HL-60/S4 treated with retinoic acid at 250 ng/mL for 4 days and 3 days (cell line): ENCODE measurements around the gene ZNF736.
"Not testable (repeated sequence)": the region's sequence is repeated elsewhere in the genome, so short reads cannot be mapped to it uniquely, and the experiment has no call there.

ENCODE experiments used
- in situ Hi-C: fragments of 300-500 bp; cut with MboI; formaldehyde crosslinking; loops from 2 replicates; pipeline ENCODE4 v1.7.0; 2022; ENCODE audit warnings: low sequenced_read_pairs

The ZNF736 gene

DNA sequence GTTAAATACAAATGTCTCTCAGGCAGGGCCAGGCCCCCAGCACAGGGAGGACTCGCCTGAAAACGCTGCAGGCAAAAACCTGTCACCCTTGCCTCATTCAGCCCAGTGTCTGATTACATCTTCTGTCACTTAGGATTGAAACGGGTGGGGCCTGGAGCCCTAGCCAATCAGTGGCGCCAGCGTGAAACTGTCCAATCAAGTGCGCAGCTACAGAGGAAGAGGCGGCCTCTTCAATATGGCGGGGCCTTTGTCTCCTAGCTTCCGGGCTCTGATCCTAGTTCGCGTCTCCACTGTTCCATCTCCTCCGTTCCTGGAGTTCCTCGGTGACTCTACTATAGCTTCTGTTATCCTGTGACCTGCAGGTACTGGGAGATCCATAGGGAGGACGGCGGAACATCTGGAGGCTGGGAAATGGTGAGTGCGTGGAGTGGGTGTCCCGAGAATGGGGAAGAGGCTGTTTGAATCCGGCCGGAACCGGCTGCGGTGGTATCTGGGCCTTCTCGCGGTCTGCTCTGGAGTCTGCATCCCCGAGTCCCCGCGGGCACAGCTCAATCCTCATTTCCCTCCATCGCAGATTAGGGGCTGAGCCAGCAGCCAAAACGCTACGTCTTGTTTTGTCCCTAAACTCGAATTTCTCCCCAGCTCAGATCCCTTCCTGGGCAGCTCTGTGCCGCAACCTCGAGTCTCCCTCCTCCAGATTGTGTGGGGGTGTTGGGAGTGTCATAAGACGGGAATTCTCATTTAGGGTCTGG, at the start of gene ZNF736:
ZNF736 (plus strand) TSS at position 222 of the 752 bp plus-strand sequence; CDS start at position 412, 190 bp downstream.
- in situ Hi-C loops, result no loop called here

DNA sequence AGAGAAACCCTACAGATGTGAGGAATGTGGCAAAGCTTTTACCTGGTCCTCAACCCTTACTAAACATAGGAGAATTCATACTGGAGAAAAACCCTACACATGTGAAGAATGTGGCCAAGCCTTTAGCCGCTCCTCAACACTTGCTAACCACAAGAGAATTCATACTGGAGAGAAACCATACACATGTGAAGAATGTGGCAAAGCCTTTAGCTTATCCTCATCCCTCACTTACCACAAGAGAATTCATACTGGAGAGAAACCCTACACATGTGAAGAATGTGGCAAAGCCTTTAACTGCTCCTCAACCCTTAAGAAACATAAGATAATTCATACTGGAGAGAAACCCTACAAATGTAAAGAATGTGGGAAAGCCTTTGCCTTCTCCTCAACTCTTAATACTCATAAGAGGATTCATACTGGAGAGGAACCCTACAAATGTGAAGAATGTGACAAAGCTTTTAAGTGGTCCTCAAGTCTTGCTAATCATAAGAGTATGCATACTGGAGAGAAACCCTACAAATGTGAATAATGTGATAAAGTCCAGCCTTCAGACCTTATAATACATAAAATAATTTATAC, 47.3 kb upstream of the ZNF736 start:
- in situ Hi-C loops, result no loop called here

DNA sequence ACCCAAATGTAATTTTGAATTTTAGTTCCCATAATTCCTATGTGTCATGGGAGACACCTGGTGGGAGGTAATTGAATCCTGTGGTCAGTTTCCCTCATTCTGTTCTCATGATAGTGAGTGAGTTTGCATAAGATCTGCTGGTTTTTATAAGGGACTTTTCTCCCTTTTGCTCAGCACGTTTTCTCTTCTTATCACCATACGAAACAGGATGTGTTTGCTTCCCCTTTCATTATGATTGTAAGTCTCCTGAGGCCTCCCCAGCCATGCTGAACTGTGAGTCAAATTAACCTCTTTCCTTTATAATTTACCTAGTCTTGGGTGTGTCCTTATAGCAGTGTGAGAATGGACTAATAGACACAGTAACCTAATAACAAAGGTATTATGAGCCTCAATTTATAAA, 36.1 kb upstream of the ZNF736 start:
- in situ Hi-C loops, result no loop called here

DNA sequence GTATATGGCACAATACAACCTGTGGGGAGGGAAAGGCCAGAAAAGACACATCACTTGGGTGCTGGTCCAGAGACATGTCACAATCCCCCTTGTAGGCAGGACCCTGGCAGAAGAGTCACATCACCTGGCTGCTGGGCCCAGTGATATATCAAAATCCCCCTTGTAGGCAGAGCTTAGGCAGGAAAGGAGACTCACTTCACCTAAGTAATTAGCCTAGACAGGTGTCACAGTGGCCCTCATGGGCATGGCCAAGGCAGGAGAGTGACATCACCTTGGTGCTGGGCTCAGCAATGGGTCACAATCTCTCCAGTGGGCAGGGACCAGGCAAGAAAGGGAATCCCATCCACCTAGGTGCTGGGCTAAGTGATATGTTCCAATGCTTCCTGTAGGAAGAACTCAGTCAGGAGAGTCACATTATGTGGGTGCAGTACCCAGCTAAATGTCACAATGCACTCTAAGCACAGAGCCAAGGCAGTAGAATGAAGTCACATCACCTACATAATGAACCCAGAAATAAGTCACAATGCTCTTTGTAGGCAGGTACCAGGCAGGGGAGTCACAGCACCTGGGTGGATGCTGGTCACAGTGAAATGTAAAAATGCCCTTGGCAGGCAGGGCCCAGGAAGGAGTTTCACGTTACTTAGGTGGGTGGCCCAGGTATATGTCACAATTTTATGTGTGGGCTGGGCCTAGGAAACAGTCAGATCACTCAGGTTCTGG, 18.9 kb upstream of the ZNF736 start:
- in situ Hi-C loops, result no loop called here

DNA sequence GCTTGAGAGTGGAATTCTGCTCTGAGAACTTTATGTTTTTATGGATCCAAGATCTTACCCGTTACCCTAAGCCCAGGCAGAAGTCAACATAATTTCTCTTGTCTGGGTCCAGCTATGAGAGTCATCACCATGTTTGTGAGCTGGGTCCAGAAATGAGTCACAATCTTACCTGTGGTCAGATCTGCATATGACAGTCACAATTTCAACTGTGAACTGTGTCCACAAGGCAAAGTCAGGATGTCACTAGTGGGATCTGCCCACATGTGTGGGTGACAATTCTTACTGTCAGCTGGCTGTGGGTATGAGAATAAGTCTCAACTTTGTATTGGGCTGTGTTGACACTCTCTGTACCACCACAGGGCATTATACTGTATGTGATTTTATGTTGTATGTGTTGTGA, 16.3 kb upstream of the ZNF736 start:
- in situ Hi-C loops, result not testable (repeated sequence)

DNA sequence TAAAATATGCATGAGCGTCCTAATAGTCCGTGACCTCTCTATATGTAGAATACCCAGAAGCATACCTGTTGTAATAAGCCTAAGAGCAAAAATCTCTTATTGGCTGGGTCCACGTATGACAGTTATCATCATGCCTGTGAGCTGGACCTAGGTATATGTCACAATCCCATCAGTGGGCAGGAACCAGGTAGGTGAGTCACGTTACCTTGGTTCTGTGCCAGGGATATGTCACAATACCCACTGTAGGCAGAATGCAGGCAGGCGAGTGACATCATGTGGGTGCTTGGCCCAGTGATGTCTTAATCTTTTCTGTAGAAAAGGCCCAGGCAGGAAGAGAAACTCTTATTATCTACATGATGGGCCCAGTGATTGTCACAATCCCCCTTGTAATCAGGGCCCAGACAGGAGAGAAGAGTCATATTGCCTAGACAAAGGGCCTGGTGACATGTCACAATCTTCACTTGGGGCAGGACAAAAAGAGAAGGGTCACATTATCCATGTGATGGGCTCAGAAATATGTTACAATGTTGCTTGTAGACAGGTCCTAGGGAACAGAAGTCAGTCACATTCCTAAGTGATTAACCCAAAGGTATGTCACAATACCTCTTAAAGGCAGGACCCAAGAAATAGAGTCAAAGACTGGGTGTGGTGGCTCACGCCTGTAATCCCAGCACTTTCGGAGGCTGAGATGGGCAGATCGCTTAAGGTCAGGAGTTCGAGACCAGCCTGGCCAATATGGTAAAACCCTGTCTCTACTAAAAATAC, 12.9 kb upstream of the ZNF736 start:
- in situ Hi-C loops, result no loop called here

DNA sequence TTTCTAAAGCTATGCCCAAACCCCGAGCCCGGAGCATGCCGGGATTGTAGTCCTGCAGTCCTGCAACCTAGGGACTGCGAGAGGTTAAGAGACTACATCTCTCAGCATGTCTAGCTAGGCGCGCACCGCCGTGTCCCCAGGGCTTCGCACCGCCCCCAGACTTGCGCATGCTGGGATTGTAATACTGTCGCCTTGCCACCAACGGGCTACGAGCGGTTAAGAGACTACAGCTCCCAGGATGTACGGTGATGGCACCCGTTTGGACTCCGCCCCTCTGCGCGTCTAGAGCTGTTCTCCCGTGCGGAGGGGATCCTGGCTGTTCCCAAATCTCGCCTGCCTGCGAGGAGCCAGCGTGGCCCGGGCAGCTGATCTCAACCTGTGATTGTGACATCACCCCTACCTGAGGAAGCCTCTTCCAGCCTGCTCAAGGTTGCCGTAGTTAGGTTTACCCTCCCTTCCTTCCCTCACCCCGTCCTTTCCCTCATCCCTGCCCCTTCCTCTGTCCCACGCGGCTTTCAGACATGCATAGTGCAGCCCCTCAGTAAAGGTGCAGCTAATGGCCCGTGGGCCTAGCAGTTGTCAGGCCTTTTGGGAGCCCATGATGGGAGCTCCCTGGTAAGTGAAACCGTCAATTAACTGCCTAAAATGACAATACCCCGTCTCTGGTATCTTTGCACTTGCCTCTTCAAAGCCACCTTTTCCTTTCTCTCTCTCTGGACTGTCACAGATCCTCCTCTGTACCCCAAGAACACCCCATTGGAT, 6.3 kb upstream of the ZNF736 start:
- in situ Hi-C loops, result no loop called here

DNA sequence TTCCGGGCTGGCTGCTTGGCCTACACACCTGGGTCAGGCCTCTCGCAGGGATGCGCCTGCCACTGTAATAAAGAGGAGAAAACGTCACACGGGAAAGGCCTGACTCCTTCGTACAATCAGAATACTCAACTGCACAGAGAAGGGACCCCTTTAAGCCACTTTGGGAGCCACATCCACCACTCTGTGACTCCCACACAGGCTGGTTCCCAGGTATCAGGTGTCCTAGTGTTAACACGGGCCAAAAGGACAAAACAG, 5.8 kb upstream of the ZNF736 start:
- in situ Hi-C loops, result no loop called here

DNA sequence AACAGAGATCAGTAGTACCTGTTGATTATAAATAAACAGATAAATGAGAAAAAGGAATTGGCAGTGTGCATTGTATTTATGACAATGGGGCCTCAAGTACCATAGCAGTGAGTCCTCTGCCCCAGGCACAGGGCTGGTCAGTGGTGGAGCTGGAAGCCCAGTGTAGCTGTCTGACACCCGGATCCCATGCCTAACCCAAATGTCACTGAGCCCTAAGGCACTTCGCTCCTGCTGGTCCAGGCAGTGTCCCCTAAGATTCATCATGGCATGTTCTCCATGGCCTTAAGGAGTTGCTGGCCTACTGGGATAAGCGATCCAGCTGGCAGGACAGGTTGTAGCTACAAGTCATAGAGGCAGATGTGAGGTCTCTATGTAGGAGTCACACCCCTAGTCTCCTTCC, 3.3 kb upstream of the ZNF736 start:
- in situ Hi-C loops, result no loop called here

DNA sequence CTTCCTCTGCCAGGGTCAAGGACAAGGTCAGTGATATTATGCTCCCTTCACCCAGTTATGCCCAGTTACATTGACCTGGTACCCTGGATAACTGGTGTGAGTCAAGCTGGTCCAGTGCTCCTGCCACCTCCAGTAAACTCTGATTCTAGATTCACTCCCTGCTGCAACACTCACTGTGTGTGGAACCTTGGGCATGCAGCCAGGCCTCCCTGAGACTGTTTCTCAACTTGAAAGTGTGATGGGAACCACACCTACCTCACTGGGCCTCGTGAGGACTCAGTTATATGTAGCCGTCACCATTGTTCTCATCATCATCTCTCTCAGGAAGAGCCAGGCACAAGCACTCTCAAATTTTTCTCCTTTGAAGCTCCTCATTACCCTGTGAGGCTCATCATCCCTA, 935 bp upstream of the ZNF736 start:
- in situ Hi-C loops, result no loop called here

DNA sequence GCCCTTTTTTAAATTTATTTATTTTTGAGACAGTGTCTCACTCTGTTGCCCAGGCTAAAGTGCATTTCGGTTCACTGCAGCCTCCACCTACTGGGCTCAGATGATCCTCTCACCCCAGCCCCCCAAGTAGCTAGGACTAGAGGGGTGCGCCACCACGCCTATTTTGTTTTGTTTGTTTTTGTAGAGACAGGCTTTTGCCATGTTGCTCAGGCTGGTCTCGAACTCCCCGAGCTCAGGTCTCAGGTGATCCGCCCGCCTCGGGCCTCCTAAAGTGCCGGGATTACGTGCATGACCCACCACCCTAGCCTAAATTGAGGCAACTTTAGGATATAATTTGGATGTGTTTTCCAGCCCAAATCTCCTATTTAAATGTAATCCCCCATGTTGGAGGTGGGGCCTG, 805 bp downstream of the ZNF736 start:
- in situ Hi-C loops, result no loop called here

DNA sequence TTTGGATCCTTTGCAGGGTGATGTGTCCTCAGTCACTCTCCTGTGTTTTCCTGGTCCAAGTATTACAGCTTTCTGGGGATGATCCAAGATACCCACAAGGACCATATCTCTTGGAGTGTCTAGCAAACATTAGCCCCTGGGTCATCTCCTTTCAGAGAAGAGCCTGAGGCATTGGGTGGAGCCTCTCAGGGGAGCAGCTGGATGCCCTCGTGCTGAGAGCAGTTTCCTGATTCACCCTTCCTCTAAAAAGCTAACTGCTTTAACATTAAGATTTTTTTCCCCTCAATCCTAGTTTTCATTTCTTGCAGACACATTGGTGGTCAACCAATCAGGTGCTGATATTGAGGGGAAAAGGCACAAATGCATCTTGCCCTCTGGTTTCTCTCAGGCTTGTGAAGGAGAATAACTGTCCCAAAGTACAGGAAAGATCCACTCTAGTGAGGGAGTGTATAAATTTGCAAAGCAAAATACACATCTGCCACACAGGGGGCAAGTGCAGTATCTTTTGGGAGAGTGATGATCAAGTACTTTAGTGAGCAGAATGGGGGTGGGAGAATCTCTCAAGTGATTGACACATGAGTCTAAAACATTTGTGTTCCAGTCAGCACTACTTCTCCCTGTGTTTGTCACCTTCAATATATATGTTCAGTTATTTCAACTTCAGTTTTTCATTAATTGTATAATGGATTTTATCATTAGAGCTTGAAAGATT, 2.4 kb downstream of the ZNF736 start:
- in situ Hi-C loops, result not testable (repeated sequence)

DNA sequence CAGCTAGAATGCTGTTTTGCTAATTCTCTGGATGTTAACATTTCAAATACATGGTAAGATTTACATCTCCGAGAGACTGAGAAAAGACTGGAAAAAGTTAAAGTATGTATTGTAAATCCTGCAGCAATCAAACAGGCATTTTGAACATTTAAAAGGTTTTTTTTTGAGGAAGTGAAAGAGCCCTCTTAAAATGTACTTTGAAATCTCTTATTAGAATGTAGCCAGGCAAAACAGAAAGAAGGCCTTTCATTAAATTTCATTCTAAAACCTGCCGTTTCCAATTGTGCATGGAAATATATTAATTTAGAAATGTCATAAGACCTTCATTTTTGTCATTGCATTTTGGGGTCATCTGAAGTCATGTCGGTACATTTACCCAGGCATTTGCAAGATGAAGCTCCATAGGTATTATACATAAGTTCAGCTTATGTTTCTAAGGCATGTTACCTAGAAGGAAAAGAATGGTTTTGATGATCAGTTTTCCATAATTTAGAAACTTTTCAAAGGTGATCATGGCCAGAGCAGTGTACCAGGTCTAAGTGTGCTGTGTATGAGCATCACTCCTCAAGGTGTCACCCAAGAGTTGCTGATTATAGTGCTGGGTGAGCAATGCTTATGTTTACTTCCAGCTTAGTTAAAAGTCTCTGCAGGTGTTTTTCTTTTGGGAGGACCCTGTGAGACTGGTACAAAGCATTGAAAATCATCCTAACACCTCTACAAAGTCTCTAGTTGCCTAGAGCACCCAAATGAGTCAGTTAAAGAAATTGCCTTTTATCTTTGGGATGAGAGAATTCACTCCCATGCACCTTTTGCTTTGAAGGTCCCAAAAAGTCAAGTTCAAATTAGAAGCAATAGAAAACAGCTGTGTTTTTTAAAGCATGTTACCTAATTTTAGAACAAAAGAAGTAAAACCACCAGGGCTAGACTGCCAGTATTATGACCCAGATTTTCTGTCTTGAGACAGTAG, 7.1 kb downstream of the ZNF736 start:
- in situ Hi-C loops, result no loop called here

DNA sequence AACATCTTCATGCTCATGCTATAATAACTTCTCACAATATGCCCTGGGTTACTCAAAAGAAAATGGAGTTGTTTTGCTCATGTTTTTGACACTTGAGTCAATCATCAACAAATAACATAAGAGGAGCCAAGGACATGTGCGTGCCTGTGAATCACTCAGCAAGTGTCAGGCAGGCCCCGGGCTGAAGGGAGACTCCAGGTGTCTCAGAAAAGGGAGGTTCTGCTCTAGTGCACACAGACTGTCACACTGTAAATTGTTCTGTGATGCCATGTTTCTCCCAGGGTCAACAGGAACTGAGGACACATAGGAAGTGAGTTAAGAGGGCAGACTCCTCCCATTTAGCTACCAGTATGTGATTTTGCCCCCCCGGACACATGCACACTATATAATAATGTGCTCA, 10.4 kb downstream of the ZNF736 start:
- in situ Hi-C loops, result not testable (repeated sequence)

DNA sequence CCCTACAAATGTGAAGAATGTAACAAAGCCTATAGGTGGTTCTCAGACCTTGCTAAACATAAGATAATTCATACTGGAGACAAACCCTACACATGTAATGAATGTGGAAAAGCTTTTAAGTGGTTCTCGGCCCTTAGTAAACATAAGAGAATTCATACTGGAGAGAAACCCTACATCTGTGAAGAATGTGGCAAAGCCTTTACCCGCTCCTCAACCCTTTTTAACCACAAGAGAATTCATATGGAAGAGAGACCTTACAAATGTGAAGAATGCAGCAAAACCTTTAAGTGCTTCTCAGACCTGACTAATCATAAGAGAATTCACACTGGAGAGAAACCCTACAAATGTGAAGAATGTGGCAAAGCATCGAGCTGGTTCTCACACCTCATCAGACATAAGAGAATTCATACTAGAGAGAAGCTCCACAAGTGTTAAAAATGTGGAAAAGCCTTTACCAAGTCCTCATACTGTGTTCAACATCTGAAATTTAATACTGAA, 35.0 kb downstream of the ZNF736 start:
- in situ Hi-C loops, result not testable (repeated sequence)

DNA sequence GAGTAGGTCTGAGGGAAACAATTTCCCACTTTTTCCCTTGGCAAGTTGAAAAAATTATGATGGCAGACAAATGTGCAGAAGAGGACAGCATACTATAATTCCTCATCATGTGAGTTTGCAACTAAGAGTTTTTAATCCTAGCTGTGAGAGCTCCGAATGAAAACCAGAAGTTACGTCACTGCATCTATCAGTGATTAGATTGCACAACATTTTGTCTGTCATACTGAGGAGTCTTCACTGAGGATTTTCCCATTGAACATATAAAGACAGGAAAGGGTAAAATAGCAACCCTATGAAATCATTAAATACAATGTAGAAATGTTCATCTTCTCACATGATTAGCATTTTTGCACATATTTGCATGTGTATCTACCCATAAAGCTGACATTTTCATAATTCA, 45.8 kb downstream of the ZNF736 start:
- in situ Hi-C loops, result no loop called here

DNA sequence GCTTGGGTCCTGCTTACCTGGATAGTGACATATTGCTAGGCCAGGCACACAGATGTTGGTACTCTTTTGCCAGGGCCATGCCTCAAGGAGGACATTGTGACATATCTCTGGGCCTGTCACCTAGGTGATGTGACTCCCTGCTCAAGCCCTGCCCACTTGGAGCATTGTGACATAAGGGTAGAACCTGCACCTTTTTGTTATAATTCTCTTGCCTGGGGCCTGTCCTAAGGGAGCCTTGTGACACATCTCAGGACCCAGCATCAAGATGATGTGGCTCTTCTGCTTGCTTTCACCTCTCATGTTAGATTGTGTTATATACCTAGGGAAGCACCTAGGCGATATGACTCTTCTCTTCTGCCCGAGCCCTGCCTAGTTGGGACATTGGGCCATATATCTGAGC, 57.4 kb downstream of the ZNF736 start:
- in situ Hi-C loops, result no loop called here

DNA sequence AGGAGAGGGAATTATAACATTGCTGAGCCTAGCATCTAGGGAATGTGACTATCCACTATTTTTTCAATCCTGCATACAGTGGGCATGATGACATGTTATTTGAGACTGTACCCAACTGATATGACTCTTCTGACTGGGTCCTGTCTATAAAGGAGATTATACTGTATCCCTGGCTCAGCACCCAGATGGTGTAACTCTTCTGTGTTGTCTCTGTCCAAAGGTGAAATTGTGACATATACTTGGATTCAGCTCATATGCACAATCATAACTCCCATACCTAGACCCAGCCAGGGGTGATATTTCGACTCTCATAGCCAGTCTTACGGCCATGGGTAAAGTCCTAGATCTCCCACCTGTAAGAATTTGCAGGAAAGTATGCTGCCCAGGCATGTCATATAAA, 59.3 kb downstream of the ZNF736 start:
- in situ Hi-C loops, result no loop called here

DNA sequence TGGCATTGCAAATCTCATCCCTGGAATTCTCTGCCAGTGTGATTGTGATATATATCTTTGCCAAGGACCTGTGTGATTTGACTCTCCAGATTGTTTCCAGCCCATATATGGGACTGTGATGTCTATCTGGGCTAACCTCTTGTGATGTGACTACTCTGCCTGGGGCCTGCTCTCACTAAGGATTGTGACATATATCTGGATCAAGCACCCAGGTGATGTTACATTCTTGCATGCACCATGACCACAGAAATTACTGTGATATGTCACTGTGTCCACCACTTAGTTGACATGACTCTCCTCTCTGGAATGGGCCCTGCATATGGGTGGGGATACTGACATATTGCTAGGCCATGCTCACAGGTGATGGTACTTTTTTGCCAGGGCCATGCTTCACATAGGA, 86.6 kb downstream of the ZNF736 start:
- in situ Hi-C loops, result no loop called here
